Body of pancreas (tissue), 4 donors: ENCODE results near the gene PLCB3. TPM values are rescaled to one million over a fixed set of nuclear protein-coding genes. Genes with fewer than 3 reads are reported as not detected.

Experiments
- ATAC-seq: fragments of 150-250 bp; one replicate; pipeline ENCODE4 v1.9.1; 2016
- DNase-seq, 4 donors: peaks; one replicate each; pipeline ENCODE4 v3.0.0-alpha.2; 2019
- H3K27ac ChIP-seq, 4 donors: fragments of 200-600 bp; sonication (generic); 1 replicate in 3 of 4; 2 replicates in 1 of 4; pipeline versions ENCODE4 v1.5.1 to v1.6.1; 2016 to 2019; ENCODE audit warnings: mild to moderate bottlenecking in 1 of 4, mixed read lengths in 1 of 4, moderate library complexity in 1 of 4
- H3K27me3 ChIP-seq, 2 donors: fragments of 200-600 bp; sonication (generic); one replicate each; pipeline ENCODE4 v1.6.0; 2016; ENCODE audit warnings: mild to moderate bottlenecking in 1 of 2
- H3K36me3 ChIP-seq, 2 donors: fragments of 200-600 bp; sonication (generic); replicated peaks in 1 of 2; 2 replicates each; pipeline ENCODE4 v1.5.1; 2016; ENCODE audit warnings: low read depth in 2 of 2; ENCODE audit not compliant: insufficient read depth in 1 of 2
- H3K4me1 ChIP-seq: fragments of 200-600 bp; sonication (generic); one replicate; pipeline ENCODE4 v1.6.0; 2016
- H3K4me3 ChIP-seq, 2 donors: fragments of 200-600 bp; sonication (generic); 1 replicate in 1 of 2; 2 replicates in 1 of 2; pipeline ENCODE4 v1.5.1; 2016 to 2019
- H3K9me3 ChIP-seq, 3 donors: fragments of 200-600 bp; sonication (generic); 1 replicate in 2 of 3; 2 replicates in 1 of 3; pipeline ENCODE4 v1.5.1; 2016
- CTCF ChIP-seq, 7 experiments: fragments of 450-650 bp in 4 of 7; fragments of 200-600 bp in 3 of 7; sonication (generic) in 3 of 7; IDR thresholded peaks; one replicate each; pipeline ENCODE4 v1.5.1; 2016 to 2019; ENCODE audit warnings: antibody characterized with exemption in 7 of 7
- POLR2A ChIP-seq, 3 donors: fragments of 450-650 bp; IDR thresholded peaks; one replicate each; pipeline ENCODE4 v1.6.1; 2016; ENCODE audit warnings: antibody characterized with exemption in 3 of 3, mild to moderate bottlenecking in 2 of 3
- WGBS, 2 donors: methylation state at CpG; one replicate each; pipeline ENCODE4 v1.1.5; 2017; 5-methylcytosine and 5-hydroxymethylcytosine counted together
- intact Hi-C: fragments of 100-400 bp; cut with DNase I; formaldehyde crosslinking; loops from one replicate; pipeline ENCODE4 v1.15.1; 2023
- total RNA-seq, 2 donors: library from RNA; depleted of rRNA; stranded (reverse); fragments of >200 nt; gene quantifications; one replicate each; pipeline ENCODE4 v1.1.0, GENCODE V29; 2016

Gene PLCB3
- total RNA-seq, 2 donors from 2014 or later, result 13.8 to 14.5 TPM

DNA sequence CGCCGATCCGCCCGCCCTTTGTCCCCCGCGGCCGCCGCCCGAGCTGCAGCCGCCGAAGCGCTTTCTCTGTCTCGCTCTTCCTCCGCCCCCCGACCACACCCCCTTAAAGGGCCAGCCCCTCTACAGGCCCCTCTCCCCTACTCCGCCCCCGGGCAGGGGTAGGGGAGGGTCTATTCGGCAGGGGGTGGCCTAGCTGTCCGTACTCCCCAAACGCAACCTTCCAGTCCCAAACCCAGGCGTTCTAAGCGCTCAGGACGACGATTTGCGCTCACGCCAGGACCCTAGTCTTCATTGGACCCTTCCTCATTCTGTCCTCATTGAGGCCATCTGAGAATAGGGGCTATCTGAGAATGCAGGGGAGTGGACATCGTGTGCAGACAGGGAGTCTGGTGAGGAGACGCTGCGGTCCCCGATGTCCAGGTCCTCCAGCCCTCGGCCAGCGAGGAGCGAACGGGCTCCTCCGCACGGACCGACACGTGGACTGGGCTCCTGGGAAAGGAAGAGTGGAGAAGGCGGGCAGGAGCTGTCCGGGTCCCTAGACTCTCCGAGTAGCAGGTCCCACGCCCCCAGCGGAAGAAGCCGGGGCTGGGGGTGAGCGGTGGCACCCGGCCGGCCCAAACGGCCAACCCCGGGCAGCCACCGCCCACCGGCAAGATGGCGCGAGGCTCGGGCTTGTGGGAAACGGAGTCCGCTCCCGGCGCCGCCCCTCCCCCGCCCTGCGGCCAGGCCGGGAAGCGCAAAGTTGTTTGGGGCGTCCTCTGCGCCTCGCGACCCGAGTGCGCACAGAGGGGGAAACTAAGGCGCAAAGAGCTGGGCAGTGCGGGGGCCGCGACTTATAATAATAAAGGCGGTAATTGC, 4.2 kb upstream of the PLCB3 start, which contains the start of gene PPP1R14B:
PPP1R14B (minus strand) TSS at position 73 of the 858 bp plus-strand sequence. CDS start 270 bp downstream, outside the sequence.
- H3K4me1 ChIP-seq, result peaks cover 56% of the 10 kb centered on the region
- H3K4me3 ChIP-seq, result peak within 1 kb of the TSS; percentile 67 to 84
- DNase-seq (peak; percentile 88 to 92 (median 90)), ATAC-seq (peak; percentile 66)
- H3K36me3 ChIP-seq, result no peaks in the 10 kb centered on the region
- WGBS, 2 donors, result 0 to 1% methylated on average over 31 to 72 of the region's 74 CpGs
- H3K27me3 ChIP-seq, result no peaks in the 10 kb centered on the region
- no peaks in the 10 kb centered on the region for H3K9me3 ChIP-seq
- TF ChIP-seq POLR2A (IDR thresholded peaks at IDR 0.05) (peak in 2 of 3 donors; percentile 51 to 55), CTCF (IDR thresholded peaks at IDR 0.05) (peak in 3 of 7 experiments; percentile 7 to 43 (median 32))
- intact Hi-C loops, result no loop called here
- H3K27ac ChIP-seq, result peak within 1 kb of the TSS; percentile 91 to 94 (median 92)

DNA sequence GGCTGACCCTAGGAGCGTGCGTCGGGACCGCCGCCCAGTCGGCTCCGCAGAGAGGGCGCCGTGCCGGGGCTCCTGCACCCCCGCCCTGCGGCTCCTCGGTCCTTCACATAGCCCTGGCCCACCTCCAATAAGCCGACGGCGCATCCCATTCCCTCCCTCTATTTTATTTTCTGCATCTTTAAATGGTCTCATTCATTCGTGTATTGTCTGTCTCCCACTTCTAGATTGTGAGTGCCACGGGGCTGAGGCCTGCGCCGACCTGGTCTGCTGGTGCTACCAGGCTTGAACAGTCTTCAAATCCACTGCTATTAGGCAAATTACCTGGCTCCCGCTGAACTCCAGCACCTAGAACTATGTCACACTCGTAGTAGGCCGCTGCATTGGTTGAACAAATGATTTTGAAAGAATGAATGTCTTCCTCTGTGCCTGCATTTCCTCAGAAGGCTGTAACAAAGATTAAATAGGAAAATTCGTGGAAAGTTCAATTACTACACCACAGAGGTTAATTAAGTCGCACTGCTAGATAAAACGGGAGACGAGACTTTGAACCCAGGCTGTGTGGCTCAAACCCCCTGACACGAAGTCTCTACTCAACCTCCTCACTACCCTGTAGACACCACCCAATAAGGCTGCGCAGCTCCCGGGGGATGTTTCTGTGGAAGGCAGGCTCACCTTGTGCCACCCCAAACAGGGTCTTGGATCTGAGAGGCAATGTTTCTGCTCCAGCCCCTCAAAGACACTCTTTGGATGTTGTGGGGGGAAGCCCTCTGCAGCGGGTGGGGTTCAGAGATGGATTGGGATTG, 3.4 kb upstream of the PLCB3 start:
- 34 to 39% methylated on average over 25 to 31 of the region's 31 CpGs for WGBS, 2 donors
- TF ChIP-seq POLR2A (IDR thresholded peaks at IDR 0.05) (no peak), CTCF (IDR thresholded peaks at IDR 0.05) (no peak)
- H3K9me3 ChIP-seq, result no peaks in the 10 kb centered on the region
- intact Hi-C loops, result no loop called here
- H3K4me3 ChIP-seq, result peak overlapping the region in 1 of 2 donors; percentile 59
- H3K27ac ChIP-seq, result peak overlapping the region in 3 of 4 donors; percentile 58 to 90 (median 86)
- H3K4me1 ChIP-seq, result peaks cover 56% of the 10 kb centered on the region
- H3K36me3 ChIP-seq, result no peaks in the 10 kb centered on the region
- ATAC-seq (no peak), DNase-seq (no peak)
- no peaks in the 10 kb centered on the region for H3K27me3 ChIP-seq

- Histone ChIP-seq H3K27me3 (no peaks in the 10 kb centered on the region), H3K4me3 (no peak overlapping the region), H3K9me3 (no peaks in the 10 kb centered on the region), H3K27ac (no peak overlapping the region), H3K4me1 (peaks cover 53% of the 10 kb centered on the region), H3K36me3 (no peaks in the 10 kb centered on the region)
- ATAC-seq (no peak), DNase-seq (no peak)
- TF ChIP-seq POLR2A (IDR thresholded peaks at IDR 0.05) (no peak), CTCF (IDR thresholded peaks at IDR 0.05) (no peak)
- WGBS, 2 donors, result 78 to 80% methylated on average over 7 of the region's 7 CpGs
- intact Hi-C loops, result no loop called here
Measured at GRCh38 chr11:64248578-64248977, 2.8 kb upstream of the PLCB3 start.

DNA sequence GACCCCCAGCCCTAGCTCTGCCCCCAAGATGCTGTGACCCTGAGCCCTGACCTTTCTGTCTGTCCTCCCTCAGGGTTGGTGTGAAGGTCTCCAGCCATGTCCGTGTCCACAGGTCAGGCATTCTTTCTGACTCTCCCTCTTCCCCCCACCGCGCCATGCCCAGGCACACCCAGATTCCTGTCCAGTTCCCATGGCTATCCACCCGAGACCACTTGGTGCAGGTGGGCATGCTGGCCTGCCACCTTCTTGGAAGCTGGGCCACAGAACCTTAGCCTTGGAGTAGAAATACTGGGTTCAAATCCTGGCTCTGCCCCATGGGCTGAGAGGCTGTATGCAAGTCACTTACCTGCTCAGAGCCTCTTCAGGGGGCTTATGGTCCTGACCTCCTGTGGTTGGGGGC, 2.3 kb upstream of the PLCB3 start:
- intact Hi-C loops, result no loop called here
- Histone ChIP-seq H3K4me3 (no peak overlapping the region), H3K27ac (no peak overlapping the region), H3K4me1 (peaks cover 48% of the 10 kb centered on the region), H3K9me3 (no peaks in the 10 kb centered on the region), H3K36me3 (no peaks in the 10 kb centered on the region), H3K27me3 (no peaks in the 10 kb centered on the region)
- DNase-seq, result no peak
- TF ChIP-seq POLR2A (IDR thresholded peaks at IDR 0.05) (no peak), CTCF (IDR thresholded peaks at IDR 0.05) (no peak)
- no peak for ATAC-seq
- 81 to 93% methylated on average over 4 of the region's 4 CpGs for WGBS, 2 donors
